HG03135 (cell line): ENCODE data around the gene METRN.
"Not testable (repeated sequence)": the region's sequence is repeated elsewhere in the genome, so short reads cannot be mapped to it uniquely, and the experiment has no call there.

Experiments used
- ATAC-seq: cut with Tn5 transposase; IDR thresholded peaks from one replicate; pipeline ENCODE4 v1.9.1; 2021; ENCODE audit warnings: mild to moderate bottlenecking, moderate library complexity; ENCODE audit not compliant: unreplicated experiment

METRN gene

GRCh38 chr16:689175-689897, 25.6 kb upstream of the METRN start:
- ATAC-seq = no peak

- not testable (repeated sequence) for ATAC-seq
Observed at GRCh38 chr16:691242-691641, 23.7 kb upstream of the METRN start.

DNA sequence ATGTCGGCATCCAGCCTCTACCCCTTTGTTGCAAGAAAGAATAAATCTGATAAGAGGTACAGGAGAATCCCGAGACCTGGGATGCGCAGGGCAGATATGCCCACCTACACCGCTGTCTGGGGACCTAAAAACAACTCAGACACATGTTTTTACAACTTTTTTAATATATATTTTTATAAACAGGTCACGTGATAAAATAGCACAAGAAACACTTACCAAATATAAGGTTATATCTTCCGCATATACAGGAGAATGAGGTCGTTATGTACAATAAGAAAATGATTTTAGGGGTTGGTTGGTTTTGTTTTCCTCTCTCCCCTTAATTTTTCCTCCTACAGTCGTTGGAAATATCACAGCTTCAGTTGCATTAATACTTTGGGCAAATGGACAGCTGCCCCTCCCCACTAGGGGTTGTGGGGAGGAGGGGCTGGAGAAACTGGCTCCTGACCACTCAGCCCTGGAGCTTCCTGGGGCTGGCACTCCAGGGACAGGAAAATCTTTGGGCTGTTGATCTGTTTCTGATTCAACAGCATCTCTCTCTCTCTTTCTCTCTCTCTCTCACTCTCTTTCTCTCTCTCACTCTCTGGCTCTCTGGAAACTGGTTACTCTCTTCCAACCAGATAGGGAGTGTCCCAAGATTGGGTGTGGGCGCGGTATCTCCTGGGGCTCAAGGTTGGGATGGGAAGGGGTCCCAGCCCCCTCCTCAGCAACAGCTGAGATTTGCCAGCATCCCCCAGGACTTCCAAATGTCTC, 22.4 kb upstream of the METRN start:
- ATAC-seq = no peak

GRCh38 chr16:693364-693763, 21.6 kb upstream of the METRN start:
- no peak for ATAC-seq

DNA sequence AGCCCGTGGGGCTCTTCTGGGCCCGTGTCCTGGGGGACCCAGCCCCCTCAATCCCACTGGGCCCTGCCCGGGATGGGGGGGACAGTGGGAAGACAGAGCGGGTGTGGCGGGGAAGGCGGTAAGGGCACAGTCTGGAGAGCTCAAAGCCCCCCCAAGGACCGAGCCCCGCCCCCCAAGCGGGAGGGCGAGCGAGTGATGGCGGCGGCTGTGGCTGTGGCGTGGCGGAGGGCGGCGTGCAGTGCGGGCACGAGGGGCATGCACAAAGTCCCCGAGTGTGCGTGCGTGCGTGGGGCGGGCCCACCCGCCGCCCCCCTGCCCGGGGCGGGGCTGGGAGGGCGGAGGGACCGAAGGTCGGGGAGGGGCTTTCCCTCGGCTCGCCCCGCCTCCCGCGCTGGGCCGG, 21.2 kb upstream of the METRN start:
- no peak for ATAC-seq

- no peak for ATAC-seq
Observed at GRCh38 chr16:694187-694862, 20.6 kb upstream of the METRN start.

- no peak for ATAC-seq
Observed at GRCh38 chr16:694863-695354, 20.0 kb upstream of the METRN start.

DNA sequence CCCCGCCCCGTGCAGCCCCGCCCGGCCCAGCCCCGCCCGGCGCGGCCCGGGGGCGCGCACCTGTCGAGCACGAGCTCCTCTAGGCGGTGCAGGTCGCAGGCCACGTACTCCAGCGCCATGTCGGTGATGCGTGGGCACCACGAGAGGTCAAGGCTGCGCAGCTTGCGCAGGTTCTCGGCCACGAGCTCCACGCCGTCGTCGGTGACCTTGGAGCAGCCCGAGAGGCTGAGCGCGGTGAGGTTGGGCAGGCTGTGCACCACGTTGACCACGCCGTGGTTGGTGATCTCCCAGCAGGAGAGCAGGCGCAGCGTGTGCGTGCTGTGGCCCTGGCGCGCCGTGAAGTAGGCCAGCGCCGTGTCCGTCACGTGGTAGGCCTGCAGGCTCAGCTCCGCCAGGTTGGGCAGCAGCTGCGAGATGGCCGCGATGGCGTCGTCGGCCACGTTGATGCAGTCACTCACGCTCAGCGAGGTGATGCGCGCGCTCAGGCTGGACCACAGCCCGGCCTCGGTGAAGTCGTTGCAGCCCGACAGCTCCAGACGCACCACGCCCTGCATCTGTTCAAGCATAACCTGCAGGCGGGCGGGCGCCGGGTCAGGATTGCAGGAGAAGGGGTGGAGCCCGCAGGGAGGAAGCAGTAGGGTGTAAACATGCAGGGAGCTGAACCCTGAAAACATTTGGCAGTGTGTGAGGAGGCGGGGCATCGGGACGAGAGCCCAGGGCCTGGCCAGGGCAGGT, 19.4 kb upstream of the METRN start:
- no peak for ATAC-seq

DNA sequence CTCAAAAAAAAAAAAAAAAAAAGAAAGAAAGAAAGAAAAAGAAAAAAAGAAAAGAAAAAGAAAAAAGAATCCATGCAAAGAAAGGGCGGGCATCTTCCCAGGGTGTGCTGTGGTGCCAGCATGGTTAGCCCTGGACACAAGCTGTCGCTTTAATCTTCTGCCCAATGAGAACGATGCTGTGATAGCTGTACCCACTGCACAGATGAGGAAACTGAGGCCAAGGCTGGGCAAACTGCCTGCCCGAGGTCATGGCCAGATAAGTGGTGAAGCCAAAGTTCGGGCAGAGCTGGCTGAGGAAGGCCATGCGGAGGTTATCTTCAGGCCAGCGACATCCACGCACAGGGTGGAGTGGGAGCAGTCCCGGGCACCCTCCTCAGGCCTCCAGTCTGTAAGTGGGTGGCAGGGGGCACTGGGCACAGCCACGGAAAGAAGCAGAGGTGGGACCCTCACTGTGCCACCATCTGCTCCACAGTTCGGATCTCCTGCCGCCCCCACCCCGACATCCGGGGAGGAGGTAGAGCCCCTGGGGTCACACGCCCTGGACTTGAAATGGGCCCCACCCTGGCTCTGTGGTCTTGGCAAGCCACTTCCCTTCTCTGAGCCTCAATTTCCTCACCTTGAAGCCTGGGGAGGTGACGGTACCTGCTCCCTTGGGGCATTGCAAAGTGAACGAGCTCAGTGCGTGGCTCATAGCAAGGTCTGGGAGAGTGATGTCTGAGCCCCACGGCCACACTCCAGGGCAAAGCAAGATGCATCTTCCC, 15.8 kb upstream of the METRN start:
- ATAC-seq = no peak

DNA sequence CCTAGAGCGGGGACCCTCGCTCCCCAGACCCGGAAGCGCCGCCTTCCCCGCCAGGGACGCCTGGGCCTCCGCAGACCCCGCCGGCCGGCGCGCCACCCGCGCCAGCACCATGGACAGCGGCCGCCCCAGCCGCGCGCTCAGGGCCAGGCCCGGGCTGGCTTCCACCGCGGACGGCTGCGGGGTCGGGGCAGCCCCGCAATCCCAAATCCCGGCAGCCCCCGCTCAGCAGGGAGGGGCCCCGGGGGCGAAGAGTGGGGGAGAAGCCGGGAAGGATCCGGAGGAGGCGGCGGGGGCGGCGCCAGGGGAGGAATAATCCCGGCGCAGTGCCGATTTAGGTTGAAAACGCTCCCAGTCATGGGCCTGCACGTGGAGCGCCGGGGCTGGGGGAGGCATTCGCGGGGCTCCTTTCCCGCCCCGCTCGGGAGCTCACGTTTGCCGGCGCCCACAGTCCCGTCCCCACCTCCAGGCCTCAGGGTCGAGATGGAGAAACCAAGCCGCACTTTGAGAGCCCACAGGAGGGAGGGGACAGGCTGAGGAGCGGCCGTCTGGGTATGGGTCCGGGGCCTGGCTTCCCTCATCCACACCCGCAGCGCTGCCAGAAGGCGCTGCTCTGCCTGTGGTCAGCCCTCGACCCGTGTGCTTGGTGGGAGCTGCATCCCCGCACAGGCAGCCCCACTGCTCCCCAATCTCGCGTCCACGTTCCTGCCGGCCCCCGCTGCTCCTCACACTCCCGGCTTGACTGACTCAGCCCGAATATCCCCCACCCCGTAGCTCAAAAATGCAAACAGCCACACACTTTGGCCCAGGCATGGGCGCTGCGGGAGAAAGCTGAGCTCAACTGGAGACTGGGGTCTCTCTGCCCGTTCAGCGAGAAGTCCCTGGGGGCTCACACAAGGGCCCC, 14.0 kb upstream of the METRN start:
- no peak for ATAC-seq

GRCh38 chr16:702341-702740, 12.6 kb upstream of the METRN start:
- no peak for ATAC-seq

- ATAC-seq = no peak
Observed at GRCh38 chr16:703406-703805, 11.5 kb upstream of the METRN start.

GRCh38 chr16:704047-704446, 10.9 kb upstream of the METRN start:
- no peak for ATAC-seq

DNA sequence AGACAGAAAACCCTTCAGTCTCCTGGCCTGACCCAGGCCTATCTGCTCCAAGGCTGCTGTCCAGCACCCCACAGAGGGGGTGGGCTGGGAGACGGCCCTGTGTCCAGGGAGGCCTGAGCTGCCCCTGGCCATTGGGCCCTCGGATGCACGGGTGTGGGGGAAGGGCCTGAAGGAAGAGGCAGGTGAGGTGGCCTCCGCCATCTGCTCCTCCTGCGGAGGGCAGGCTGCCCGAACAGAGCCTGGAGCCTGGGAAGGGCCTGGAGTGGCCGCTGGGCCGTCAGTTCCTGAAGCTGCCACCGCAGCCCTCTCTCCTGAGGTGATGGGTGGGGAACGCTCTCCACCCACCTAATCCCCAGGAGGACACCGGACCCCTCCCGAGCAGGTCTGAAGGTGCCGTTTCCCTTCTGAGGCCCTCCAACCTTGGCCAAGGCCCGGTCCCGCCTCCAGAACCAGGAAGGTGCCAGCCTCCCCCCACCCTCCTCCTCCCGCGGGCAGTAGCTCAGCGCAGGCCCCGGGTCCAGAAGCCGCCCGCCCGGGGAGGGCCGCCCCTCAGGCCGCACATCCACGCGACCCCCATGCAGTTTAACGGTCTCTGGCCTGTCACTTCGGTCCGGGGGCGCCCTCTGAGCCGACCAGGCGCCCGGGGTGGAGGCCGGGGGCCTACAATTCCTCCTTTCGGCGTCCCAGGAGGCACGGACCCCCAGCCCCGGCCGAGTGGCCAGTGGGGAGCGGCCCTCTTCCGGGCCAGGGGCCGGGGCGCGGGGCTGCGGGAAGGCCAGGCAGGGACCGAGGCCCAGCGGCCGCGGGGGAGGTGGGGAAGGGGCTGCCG, 10.2 kb upstream of the METRN start:
- no peak for ATAC-seq

DNA sequence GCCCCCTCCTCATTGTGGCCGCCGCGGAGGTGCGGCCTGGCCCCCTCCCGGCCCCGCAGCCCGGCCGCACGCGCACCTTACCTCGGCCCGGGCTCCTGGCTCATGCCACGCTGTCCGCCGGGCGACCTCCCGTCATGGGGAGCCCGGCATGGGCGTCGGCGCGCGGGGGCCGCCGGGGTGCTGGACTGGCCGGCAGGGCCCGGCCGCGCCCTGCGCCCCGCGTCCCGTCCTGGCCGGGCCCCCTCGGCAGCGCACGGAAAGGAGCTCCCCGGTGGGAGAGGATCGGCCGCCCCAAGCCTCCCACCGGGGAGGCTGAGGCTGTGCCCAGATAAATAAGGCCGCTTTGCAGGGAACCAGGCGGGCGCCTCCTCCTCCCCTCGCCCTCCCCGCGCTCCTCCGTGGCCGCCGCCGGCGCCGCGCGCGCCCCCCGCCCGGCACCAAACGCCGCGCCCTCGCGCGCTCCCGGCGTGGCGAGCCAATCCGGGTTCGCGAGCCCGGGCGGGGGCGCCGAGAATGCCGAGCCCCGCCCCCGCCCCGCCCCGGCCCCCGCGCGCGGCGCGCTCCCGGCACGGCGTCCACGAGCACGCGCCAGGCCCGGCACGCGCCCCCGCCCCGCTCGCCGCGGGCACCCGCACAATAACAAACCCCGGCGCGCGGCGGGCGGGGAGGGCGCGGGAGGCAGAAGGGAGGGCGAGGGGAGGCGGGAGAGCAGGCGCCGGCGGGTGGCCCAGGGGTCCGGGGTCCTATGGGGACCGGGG, 9.3 kb upstream of the METRN start, which contains the start of gene FBXL16:
Gene FBXL16, minus strand, starts transcription at position 371 of the 758 bp plus-strand sequence. CDS start 8,396 bp downstream, outside the sequence.
- ATAC-seq = no peak

GRCh38 chr16:706189-707061, 8.5 kb upstream of the METRN start:
- ATAC-seq = no peak
